OCI-LY1 (cell line): ENCODE data around the gene KRTAP4-5.
"Not testable (repeated sequence)": the region's sequence is repeated elsewhere in the genome, so short reads cannot be mapped to it uniquely, and the experiment has no call there.

Experiments used
- H2AFZ ChIP-seq: fragments of 200-600 bp; sonication (generic), shearing (Covaris generic); 2 replicates; pipeline ENCODE4 v1.6.0; 2014; ENCODE audit warnings: antibody characterized with exemption, mild to moderate bottlenecking, low read length
- H3F3A ChIP-seq: fragments of 200-600 bp; sonication (generic), shearing (Covaris generic); 2 replicates; pipeline ENCODE4 v1.6.0; 2014; ENCODE audit warnings: mild to moderate bottlenecking, antibody characterized with exemption, low read length, moderate library complexity; ENCODE audit not compliant: insufficient read depth
- H3K27ac ChIP-seq: fragments of 200-600 bp; sonication (generic); 2 replicates; pipeline ENCODE4 v1.5.1; 2014; ENCODE audit warnings: low read length, mixed run types, mild to moderate bottlenecking, low read depth; ENCODE audit not compliant: poor library complexity, severe bottlenecking
- H3K27me3 ChIP-seq: fragments of 200-600 bp; sonication (generic); 2 replicates; pipeline ENCODE4 v1.6.0; 2014; ENCODE audit warnings: antibody characterized with exemption, mild to moderate bottlenecking, low read length, moderate library complexity; ENCODE audit not compliant: insufficient read depth
- H3K36me3 ChIP-seq: fragments of 200-600 bp; sonication (generic); 2 replicates; pipeline ENCODE4 v1.6.1; 2014; ENCODE audit warnings: mild to moderate bottlenecking, antibody characterized with exemption, low read length, moderate library complexity, mixed read lengths; ENCODE audit not compliant: insufficient read depth
- H3K4me1 ChIP-seq: fragments of 200-600 bp; sonication (generic); 2 replicates; pipeline ENCODE4 v1.5.1; 2014; ENCODE audit warnings: mild to moderate bottlenecking, low read length, moderate library complexity; ENCODE audit not compliant: insufficient read depth, severe bottlenecking
- H3K4me2 ChIP-seq: fragments of 200-600 bp; sonication (generic), shearing (Covaris generic); 2 replicates; pipeline ENCODE4 v1.6.1; 2014; ENCODE audit warnings: low read length
- H3K4me3 ChIP-seq: fragments of 200-600 bp; sonication (generic); 2 replicates; pipeline ENCODE4 v1.5.1; 2014; ENCODE audit warnings: low read length, low read depth, mild to moderate bottlenecking, mixed read lengths; ENCODE audit not compliant: poor library complexity, severe bottlenecking
- H3K79me2 ChIP-seq: fragments of 200-600 bp; shearing (Covaris generic); 2 replicates; pipeline ENCODE4 v1.6.1; 2016; ENCODE audit warnings: mixed run types, low read length, mixed read lengths; ENCODE audit not compliant: insufficient read depth
- H3K9ac ChIP-seq: fragments of 200-600 bp; sonication (generic), shearing (Covaris generic); 2 replicates; pipeline ENCODE4 v1.6.1; 2014; ENCODE audit warnings: mild to moderate bottlenecking, low read length, mixed read lengths
- H3K9me2 ChIP-seq: fragments of 200-600 bp; sonication (generic), shearing (Covaris generic); 2 replicates; pipeline ENCODE4 v1.6.1; 2014; ENCODE audit warnings: low read depth, mild to moderate bottlenecking, low read length, mixed read lengths
- H3K9me3 ChIP-seq: fragments of 200-600 bp; shearing (Covaris generic); 2 replicates; pipeline ENCODE4 v1.6.1; 2014; ENCODE audit warnings: low read length, mixed read lengths
- H4K20me1 ChIP-seq: fragments of 200-600 bp; sonication (generic), shearing (Covaris generic); 2 replicates; pipeline ENCODE4 v1.6.0; 2016; ENCODE audit warnings: mild to moderate bottlenecking, low read length; ENCODE audit not compliant: insufficient read depth
- CTCF ChIP-seq: fragments of 200-600 bp; sonication (generic), shearing (Covaris generic); IDR thresholded peaks from 2 replicates; pipeline ENCODE4 v1.5.1; 2017; ENCODE audit warnings: mild to moderate bottlenecking, antibody characterized with exemption, low read length, moderate library complexity, mixed read lengths
- EZH2 ChIP-seq: fragments of 200-600 bp; sonication (generic), shearing (Covaris generic); IDR thresholded peaks from 2 replicates; pipeline ENCODE4 v1.8.0; 2017; ENCODE audit warnings: borderline replicate concordance, mixed run types, mild to moderate bottlenecking, antibody characterized with exemption, low read length, moderate library complexity, mixed read lengths

Gene KRTAP4-5

GRCh38 chr17:41107941-41108450 is 41.6 kb downstream of the KRTAP4-5 start:
- Histone ChIP-seq H4K20me1 (no peaks in the 10 kb centered on the region), H3K79me2 (no peaks in the 10 kb centered on the region), H3K27me3 (no peaks in the 10 kb centered on the region), H3K4me3 (no peak overlapping the region), H3K4me1 (no peaks in the 10 kb centered on the region), H3K36me3 (no peaks in the 10 kb centered on the region), H3K27ac (no peak overlapping the region), H3F3A (no peaks in the 10 kb centered on the region), H3K9me2 (no peaks in the 10 kb centered on the region), H3K4me2 (no peak overlapping the region), H3K9me3 (no peaks in the 10 kb centered on the region), H2AFZ (no peak overlapping the region), H3K9ac (no peak overlapping the region)
- TF ChIP-seq EZH2 (no peak), CTCF (no peak)

DNA sequence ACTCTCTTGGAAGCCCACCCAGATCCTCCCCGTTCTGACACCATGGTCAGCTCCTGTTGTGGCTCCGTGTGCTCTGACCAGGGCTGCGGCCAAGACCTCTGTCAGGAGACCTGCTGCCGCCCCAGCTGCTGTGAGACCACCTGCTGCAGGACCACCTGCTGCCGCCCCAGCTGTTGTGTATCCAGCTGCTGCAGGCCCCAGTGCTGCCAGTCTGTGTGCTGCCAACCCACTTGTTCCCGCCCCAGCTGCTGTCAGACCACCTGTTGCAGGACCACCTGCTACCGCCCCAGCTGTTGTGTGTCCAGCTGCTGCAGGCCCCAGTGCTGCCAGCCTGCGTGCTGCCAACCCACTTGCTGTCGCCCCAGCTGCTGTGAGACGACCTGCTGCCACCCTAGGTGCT is 44.3 kb downstream of the KRTAP4-5 start, which contains the start of gene KRTAP4-9:
TSS of gene KRTAP4-9 (plus strand) at position 43 of the 400 bp plus-strand sequence. CDS start at position 43, 0 bp downstream.
- H3K36me3 ChIP-seq, H3K79me2 ChIP-seq, H3K9ac ChIP-seq, H3K4me1 ChIP-seq, H3K27ac ChIP-seq, H4K20me1 ChIP-seq, H2AFZ ChIP-seq, H3K4me3 ChIP-seq, H3K4me2 ChIP-seq, H3F3A ChIP-seq, H3K9me2 ChIP-seq, H3K9me3 ChIP-seq, H3K27me3 ChIP-seq: not testable (repeated sequence)

- H3K9ac ChIP-seq, H3K9me3 ChIP-seq, H3K4me2 ChIP-seq, H3F3A ChIP-seq, H3K36me3 ChIP-seq, H4K20me1 ChIP-seq, H3K9me2 ChIP-seq, H3K79me2 ChIP-seq, H3K27ac ChIP-seq, H2AFZ ChIP-seq, H3K4me3 ChIP-seq, H3K27me3 ChIP-seq, H3K4me1 ChIP-seq: not testable (repeated sequence)
Observed at GRCh38 chr17:41104386-41105038, 45.1 kb downstream of the KRTAP4-5 start.

DNA sequence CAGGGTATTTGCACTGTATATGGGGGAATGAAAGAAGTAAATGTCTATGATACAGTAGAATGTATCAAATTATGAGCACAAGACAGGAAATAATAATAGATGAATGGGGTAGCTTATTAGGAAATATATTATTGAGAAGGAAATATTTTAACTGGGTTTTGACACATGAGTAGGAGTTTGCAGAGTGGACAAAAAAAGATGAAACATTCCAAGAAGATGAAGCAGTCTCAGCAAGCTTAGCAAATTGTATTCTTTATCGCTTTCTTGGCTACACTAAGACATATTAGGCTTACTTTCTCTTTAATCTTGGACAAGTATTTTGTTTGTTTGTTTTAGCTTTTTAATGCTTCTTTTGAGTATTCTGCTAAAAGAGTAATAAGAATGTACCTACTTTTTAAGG is 45.7 kb downstream of the KRTAP4-5 start:
- Histone ChIP-seq H2AFZ (no peak overlapping the region), H3K9me3 (no peaks in the 10 kb centered on the region), H4K20me1 (no peaks in the 10 kb centered on the region), H3K4me1 (no peaks in the 10 kb centered on the region), H3K36me3 (no peaks in the 10 kb centered on the region), H3K4me3 (no peak overlapping the region), H3K79me2 (no peaks in the 10 kb centered on the region), H3K4me2 (no peak overlapping the region), H3K27ac (no peak overlapping the region), H3F3A (no peaks in the 10 kb centered on the region), H3K9me2 (no peaks in the 10 kb centered on the region), H3K27me3 (no peaks in the 10 kb centered on the region), H3K9ac (no peak overlapping the region)
- TF ChIP-seq CTCF, result no peak
- TF ChIP-seq EZH2, result no peak
